Stimulated activated CD8-positive, alpha-beta memory T cell treated with anti-CD3 and anti-CD28 coated beads, Interleukin-7, amount 100 ng/mL, for 4 hours (primary cell): ENCODE data around the gene MYO5C.
"Not testable (repeated sequence)": the region's sequence is repeated elsewhere in the genome, so short reads cannot be mapped to it uniquely, and the experiment has no call there.

ENCODE experiments used
- DNase-seq, 2 donors: peaks; one replicate each; pipeline ENCODE4 v3.0.0-alpha.2; 2020; ENCODE audit warnings: low read depth in 2 of 2

MYO5C gene

DNA sequence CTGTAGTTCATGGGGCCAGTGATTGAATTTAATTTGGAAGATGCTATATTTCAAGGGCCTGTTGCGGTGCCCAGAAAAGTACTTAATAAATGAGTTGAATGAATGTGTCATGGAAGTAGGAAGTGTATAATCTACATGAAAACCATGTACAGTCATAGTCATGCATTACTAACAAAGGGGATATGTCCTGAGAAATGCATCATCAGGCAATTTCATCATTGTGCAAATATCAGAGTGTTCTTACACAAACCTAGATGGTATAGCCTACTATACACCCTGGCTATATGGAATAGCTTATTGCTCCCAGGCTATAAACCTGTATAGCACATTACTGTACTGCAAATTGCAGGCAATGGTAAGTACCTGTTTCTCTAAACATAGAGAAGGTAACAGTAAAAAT lies 10.7 kb upstream of the MYO5C start:
- DNase-seq, result no peak

DNA sequence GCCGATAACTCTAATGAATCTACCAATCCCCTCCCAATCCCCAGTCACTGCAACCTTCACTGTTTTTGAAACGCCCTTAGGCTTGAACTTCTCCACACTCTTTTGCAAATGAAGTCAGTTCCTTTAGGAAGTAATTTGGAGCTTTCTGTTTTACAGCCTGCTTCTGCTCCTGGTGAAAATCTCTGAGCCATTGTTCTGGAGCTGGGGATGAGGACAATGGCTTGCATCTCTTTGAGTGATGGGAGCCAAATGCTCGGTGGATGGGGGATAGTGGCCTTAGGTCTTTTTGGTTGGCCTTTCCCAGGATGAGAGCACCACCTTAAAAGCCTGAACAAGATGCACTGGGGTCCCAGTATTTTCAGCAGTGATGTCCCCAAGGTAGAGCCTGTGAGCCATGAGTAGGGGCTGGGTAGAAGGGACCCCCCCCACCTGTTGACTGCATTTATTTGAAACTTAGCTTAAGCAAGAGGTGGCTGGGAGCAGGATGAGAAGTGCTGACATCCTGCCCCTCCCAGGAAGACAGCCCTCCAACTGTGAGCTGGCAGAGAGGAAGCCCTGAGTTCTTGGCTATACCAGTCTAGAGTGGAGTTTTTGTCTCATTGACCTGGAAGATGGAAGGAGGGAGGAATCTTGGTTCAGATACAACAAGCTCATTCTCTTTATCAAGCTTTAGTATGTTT lies 7.6 kb upstream of the MYO5C start:
- DNase-seq, result no peak

- DNase-seq, result no peak
These were observed 5.8 kb upstream of the MYO5C start for GRCh38 chr15:52301265-52301847.

DNA sequence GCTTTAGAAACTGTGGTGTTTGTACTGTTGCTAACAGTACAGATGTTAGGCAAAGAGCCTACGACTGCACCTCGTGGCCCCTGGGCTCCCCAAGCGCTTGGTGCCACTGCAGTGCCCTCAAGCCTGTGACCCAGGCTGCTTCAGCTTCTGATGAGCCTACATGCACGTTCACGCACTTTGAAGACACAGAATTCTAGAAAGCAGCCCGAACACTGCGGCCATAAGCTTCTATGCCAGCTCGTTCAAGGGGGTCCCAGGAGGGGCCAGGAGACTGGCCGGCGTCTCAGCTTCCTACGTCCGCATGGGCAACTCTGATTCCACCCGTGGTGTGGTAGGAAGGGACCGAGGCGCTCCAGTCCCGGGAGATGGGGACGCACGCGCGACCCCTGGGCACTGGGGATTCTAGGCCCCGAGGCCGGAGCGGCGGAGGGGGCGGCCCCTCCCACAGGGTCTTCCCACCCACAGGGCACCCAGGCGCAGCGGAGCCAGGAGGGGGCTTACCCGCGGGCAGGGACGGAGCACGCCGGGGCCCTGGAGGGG lies 653 bp downstream of the MYO5C start:
- no peak for DNase-seq

GRCh38 chr15:52292780-52293392 lies 2.7 kb downstream of the MYO5C start:
- DNase-seq, result no peak

- DNase-seq, result no peak
These were observed 4.4 kb downstream of the MYO5C start for GRCh38 chr15:52291204-52291603.

DNA sequence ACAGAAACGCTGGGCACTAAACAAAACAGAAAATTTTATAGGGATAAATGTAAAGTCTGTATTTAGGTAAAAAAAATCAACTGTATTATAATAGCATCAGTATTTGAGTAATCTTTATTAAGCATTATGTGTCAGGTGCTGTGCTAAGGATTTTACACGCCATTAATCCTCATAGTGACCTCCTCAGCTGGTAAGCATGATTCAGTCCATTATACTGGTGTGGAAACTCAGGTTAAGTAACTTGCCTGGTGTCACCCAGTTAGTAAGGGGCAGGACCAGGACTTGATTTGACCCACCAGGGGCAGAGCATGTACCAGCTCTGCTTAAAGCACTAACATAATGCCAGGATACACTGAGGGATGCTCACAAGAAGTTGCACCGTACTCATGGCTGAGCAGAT lies 4.8 kb downstream of the MYO5C start:
- no peak for DNase-seq

DNA sequence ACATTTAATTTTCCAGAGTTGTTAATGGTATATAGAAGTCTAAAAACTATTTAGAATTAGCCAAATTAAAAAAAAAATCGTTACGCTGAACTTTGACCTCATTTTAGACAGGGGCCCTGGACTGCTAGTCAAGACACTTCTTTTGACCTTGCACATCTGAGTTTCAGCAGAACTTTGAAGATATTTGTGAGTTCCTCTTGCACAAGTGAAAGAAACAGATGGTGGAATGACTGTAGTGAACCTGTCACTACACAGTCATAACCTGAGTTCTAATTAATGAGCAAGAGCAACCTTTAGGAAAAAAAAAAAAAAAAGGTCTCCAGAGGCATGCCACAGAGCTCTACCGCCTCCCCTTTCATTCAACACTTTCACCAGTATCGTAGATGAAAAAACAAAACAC lies 5.3 kb downstream of the MYO5C start:
- DNase-seq, result no peak

GRCh38 chr15:52289629-52290081 lies 5.9 kb downstream of the MYO5C start:
- DNase-seq, result no peak

DNA sequence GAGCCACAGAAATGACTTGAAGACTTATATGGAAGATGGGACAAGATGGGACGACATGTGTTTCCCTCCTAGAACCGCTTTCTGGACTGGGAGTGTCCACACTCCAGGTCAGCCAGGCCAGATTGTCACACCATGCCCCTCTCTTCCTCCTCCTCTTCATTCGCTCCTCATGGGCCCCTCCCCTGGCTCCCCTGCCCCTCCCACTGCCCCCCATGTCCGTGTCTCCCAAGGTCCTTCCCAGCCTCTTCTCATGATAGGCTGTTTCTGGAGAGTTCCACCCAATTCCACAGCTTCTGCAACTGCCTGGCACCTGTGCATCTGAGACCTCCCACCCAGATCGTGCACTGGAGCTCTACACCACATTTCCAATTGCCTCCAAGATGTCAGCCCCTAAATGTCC lies 6.6 kb downstream of the MYO5C start:
- DNase-seq, result no peak

- DNase-seq, result no peak
These were observed 7.3 kb downstream of the MYO5C start for GRCh38 chr15:52288051-52288942.

DNA sequence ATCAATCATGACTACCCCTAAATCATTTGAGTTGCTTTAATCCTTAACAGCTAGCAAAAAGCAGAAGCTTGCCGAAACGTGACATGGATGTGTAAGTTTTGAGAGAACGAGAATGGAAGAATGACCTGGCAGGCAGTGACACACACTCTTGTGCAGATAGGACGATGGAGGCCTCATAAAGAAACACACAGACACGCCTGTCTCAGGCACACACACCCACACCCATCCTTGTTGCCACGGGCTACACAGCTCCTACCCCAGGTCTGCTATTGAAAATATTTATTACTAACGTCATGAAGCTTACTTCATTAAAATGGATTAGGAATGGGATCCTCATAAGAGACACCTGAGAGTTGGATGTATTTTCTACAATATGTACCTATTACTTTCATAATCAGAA lies 8.5 kb downstream of the MYO5C start:
- no peak for DNase-seq

DNA sequence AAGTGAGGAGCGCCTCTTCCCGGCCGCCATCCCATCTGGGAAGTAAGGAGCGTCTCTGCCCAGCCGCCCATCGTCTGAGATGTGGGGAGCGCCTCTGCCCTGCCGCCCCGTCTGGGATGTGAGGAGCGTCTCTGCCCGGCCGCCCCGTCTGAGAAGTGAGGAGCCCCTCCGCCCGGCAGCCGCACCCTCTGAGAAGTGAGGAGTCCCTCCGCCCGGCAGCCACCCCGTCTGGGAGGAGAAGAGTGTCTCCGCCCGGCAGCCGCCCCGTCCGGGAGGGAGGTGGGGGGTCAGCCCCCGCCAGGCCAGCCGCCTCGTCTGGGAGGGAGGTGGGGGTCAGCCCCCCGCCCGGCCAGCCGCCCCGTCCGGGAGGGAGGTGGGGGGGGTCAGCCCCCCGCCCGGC lies 9.7 kb downstream of the MYO5C start:
- DNase-seq, result not testable (repeated sequence)

DNA sequence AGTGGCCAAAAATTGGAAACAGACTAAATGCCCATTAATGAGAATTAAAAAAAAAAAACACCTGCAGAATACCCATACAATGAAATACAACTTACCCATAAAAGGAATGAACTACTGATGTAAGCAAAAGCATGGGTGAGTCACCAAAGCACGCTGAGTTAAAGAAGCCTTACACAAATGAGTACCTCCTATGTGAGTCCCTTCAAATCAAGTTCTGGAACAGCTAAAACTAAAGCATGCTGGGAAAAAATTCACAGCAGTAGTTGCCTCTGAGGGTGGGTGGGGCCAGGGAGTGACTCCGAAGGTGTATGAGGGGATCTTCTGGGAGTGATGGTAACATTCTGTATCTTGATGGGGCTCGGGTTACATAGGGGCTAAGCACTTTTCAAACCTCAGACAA lies 11.4 kb downstream of the MYO5C start:
- no peak for DNase-seq

DNA sequence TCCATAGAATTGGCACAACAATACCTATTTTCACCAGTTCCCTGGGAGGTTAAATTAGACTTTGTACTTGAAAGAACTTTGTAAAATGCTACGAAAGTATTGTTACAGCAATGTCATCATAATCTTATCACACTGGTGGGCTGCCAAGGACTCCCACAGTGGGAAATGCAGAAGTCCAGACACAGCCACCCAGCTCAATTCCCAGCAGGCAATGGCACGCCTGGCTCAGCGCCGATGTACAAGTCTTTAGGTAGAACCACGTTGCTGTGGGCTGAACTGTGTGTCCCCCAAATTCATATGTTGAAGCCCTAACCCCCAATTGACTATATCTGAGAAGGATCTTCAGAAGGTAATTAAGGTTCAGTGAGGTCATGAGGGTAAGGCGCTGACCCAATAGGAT lies 12.3 kb downstream of the MYO5C start:
- DNase-seq, result no peak

DNA sequence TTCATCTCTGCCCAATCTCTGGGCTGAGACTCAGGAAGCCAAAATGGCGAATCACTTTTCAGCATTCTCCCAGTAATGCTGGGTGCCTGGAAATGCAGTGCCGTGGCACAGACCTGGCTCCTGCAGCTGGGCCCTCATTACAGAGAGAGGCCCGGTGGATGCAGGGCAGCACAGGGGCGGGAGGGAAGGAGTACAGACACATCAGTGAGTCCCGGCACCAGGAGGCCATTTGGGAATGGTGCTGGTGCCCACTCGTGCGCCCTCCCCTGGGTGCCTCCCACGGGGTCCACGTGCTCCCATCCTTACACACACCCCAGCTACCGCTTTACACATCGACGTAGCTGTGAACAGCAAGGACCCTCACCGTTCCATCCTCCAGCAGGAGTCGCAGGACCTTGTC lies 13.2 kb downstream of the MYO5C start:
- DNase-seq, result no peak

GRCh38 chr15:52281085-52282035 lies 14.2 kb downstream of the MYO5C start:
- no peak for DNase-seq

DNA sequence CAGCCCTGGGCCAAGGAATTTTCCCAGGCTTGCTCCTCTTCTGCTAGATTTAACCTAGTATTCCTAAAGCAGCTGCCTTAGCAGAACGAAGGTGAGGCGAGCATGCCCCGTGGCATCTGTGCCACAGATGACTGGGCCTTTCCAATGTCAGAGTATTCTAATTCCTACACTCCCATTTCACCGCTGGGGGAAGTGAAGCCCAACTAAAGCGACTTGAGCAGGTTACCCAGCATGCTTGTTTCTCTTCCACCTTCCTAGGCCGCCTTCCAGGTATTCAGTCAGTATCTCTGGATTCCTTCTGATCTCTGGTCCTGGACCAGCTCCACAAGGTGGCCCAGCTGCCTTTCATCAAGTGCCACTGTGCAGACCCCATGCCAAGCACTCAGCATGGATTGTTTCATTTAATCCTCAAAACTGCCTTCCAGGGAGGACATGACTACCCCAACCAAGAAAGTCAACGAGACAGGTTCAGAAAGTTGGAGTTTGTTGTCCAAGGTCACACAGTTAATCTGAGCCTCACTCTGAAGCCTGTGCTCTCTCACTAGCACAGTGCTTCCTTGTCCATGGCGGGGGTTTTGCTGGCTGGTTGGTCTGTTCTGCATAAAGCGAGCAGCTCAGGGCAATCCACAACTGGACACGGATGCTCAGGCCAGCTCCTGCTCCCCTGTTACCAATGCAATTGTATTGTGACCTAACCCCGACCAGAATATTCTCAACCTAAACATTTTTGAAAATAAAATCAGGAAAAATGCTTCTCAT lies 15.1 kb downstream of the MYO5C start:
- DNase-seq, result no peak

DNA sequence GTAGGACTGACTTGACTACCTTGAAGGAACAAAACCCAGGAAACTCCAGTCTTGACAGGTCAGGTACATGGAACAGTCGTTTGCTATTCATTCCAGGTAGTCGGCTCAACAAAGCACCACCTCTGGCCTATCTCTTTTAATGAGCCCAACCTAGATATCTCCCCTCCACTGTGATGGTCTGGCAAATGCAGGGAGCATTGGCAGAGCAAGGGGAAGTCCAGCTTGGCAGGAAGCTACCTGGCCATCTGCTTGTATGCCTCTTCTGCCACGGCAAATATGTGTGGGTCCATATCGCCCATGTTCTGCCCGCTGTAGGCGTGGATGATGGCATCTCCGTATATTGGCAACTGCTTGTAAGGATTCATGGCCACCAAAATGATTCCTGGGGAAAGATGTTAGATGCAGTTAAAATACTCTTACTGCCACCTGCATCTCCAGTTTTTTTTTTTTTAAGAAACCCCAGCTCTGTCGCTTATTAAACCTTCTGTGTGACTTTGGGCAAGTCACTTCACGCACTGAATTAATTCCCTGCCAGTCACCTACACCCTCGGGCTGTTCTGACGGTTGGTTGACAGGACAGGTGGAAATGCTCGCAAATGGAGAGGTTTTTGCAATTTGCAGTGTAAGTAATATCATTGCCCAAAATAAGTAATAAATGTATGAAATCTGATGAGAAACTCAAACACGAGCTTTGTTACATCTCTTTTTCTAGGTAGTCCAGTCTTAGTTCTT lies 16.8 kb downstream of the MYO5C start:
- no peak for DNase-seq

- DNase-seq, result no peak
These were observed 17.5 kb downstream of the MYO5C start for GRCh38 chr15:52278135-52278534.
